Thymus (tissue), 11 donors: ENCODE data around the gene APBA1. TPM values are rescaled to one million over a fixed set of nuclear protein-coding genes. Genes with fewer than 3 reads are reported as not detected.

Source experiments
- DNase-seq, 9 donors: peaks; one replicate each; pipeline ENCODE4 v3.0.0-alpha.2; 2013; ENCODE audit warnings: low spot score in 9 of 9, low read depth in 6 of 9, missing footprints in 1 of 9
- H3K27ac ChIP-seq, 2 donors: one replicate each; pipeline ENCODE4 v1.5.1; 2013; ENCODE audit warnings: control low read depth in 1 of 2, low read depth in 1 of 2, low read length in 1 of 2, mild to moderate bottlenecking in 1 of 2, moderate library complexity in 1 of 2
- H3K27me3 ChIP-seq, 2 donors: one replicate each; pipeline ENCODE4 v1.5.1; 2013; ENCODE audit warnings: low read length in 1 of 2; ENCODE audit not compliant: control insufficient read depth in 2 of 2, insufficient read depth in 1 of 2
- H3K36me3 ChIP-seq, 2 donors: one replicate each; pipeline ENCODE4 v1.5.1; 2013; ENCODE audit warnings: low read length in 1 of 2, mild to moderate bottlenecking in 1 of 2, moderate library complexity in 1 of 2; ENCODE audit not compliant: control insufficient read depth in 2 of 2, insufficient read depth in 2 of 2
- H3K4me1 ChIP-seq, 2 donors: one replicate each; pipeline ENCODE4 v1.5.1; 2013; ENCODE audit warnings: low read length in 2 of 2; ENCODE audit not compliant: control insufficient read depth in 2 of 2, insufficient read depth in 2 of 2
- H3K4me3 ChIP-seq, 2 donors: one replicate each; pipeline ENCODE4 v1.5.1; 2013; ENCODE audit warnings: low read length in 2 of 2, control low read depth in 1 of 2, mild to moderate bottlenecking in 1 of 2
- H3K9me3 ChIP-seq, 2 donors: one replicate each; pipeline ENCODE4 v1.5.1; 2013; ENCODE audit warnings: low read length in 1 of 2, mild to moderate bottlenecking in 1 of 2; ENCODE audit not compliant: control insufficient read depth in 2 of 2, insufficient read depth in 1 of 2
- WGBS: extraction: QIAGEN DNeasy Blood & Tissue Kit; methylation state at CpG from one replicate; pipeline ENCODE4 v1.1.7; 2013; 5-methylcytosine and 5-hydroxymethylcytosine counted together
- polyA plus RNA-seq: library from polyadenylated mRNA; stranded (reverse); fragments of 200-250 nt; gene quantifications from one replicate; pipeline ENCODE4 v1.2.3, GENCODE V29; 2013
- total RNA-seq: library from RNA; stranded (reverse); fragments of 120-200 nt; gene quantifications from one replicate; pipeline ENCODE4 v1.2.4, GENCODE V29; 2013
- donor health status: healthy.

APBA1 gene
- total and polyA plus RNA-seq, 2 donors, result 0.80 to 0.90 TPM

DNA sequence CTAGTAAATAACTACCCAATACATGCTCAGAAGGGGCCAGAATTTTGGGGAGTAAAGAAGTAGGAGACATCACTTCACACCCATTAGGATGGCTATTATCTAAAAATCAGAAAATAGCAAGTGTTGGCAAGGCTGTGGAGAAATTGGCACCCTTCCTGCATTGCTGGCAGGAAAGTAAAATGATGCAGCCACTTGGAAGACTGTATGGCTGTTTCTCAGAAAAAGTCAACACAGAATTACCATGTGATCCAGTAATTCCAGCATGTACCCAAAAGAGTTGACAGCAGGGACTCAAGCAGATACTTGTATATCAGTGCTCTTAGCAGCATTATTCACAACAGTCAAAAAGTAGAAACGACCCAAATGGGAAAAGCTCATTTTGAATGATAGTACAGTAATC is 107.6 kb downstream of the APBA1 start:
- 87% methylated on average over 1 of the region's 1 CpG for WGBS
- no peaks in the 10 kb centered on the region for H3K36me3 ChIP-seq
- H3K9me3 ChIP-seq, result no peaks in the 10 kb centered on the region
- no peak overlapping the region for H3K4me3 ChIP-seq
- no peak for DNase-seq
- no peaks in the 10 kb centered on the region for H3K27me3 ChIP-seq
- H3K4me1 ChIP-seq, result no peaks in the 10 kb centered on the region
- no peak overlapping the region for H3K27ac ChIP-seq

DNA sequence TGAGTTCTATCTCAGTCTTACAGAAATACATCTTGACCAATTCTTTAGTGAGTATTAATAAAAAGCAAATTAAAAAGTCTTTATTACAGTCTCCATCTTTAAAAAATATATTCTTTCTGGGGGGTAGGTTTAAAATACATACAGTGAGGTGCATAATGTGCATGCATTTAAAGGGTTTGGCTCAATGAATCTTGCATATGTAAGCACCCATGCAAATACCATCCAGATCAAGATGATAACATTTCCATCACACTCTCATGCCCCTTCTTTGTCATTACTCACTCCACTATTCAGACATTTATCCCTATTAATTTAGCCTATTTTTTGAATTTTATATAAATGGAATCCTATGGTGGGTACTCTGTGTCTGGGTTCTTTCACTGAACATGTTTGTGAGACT is 113.0 kb downstream of the APBA1 start:
- H3K27me3 ChIP-seq, result no peaks in the 10 kb centered on the region
- H3K27ac ChIP-seq, result no peak overlapping the region
- H3K36me3 ChIP-seq, result no peaks in the 10 kb centered on the region
- no peaks in the 10 kb centered on the region for H3K4me1 ChIP-seq
- H3K4me3 ChIP-seq, result no peak overlapping the region
- no peaks in the 10 kb centered on the region for H3K9me3 ChIP-seq
- no peak for DNase-seq

GRCh38 chr9:69556707-69557106 is 115.5 kb downstream of the APBA1 start:
- no peak overlapping the region for H3K4me3 ChIP-seq
- H3K36me3 ChIP-seq, result no peaks in the 10 kb centered on the region
- H3K27ac ChIP-seq, result no peak overlapping the region
- no peaks in the 10 kb centered on the region for H3K4me1 ChIP-seq
- WGBS, result 93% methylated on average over 4 of the region's 4 CpGs
- no peak for DNase-seq
- no peaks in the 10 kb centered on the region for H3K9me3 ChIP-seq
- H3K27me3 ChIP-seq, result no peaks in the 10 kb centered on the region

GRCh38 chr9:69555802-69556201 is 116.4 kb downstream of the APBA1 start:
- Histone ChIP-seq H3K9me3 (no peaks in the 10 kb centered on the region), H3K4me3 (no peak overlapping the region), H3K36me3 (no peaks in the 10 kb centered on the region), H3K27ac (no peak overlapping the region), H3K4me1 (no peaks in the 10 kb centered on the region), H3K27me3 (no peaks in the 10 kb centered on the region)
- no peak for DNase-seq

DNA sequence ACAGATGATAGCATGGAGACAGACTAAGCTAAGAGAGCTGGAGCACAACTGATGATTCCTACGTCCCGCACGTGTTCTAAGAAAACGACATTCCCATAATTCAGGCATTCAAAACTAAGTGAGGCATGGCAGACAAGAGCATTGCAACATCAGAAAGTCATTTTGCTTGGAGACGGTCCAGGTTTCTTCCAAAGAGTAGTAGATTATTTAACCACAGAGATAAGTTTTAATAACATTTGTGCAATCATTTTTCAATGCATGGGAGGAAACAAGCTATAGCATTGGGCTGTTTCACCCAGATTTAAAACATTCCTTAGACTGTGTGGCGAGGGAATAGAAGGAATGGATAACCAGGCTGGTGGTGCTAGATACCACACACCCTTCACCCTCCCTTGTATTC is 117.2 kb downstream of the APBA1 start:
- DNase-seq, result peak in 1 of 9 donors; percentile 13
- Histone ChIP-seq H3K27ac (no peak overlapping the region), H3K27me3 (no peaks in the 10 kb centered on the region), H3K4me3 (no peak overlapping the region), H3K9me3 (no peaks in the 10 kb centered on the region), H3K36me3 (no peaks in the 10 kb centered on the region), H3K4me1 (no peaks in the 10 kb centered on the region)
- 92% methylated on average over 6 of the region's 6 CpGs for WGBS

DNA sequence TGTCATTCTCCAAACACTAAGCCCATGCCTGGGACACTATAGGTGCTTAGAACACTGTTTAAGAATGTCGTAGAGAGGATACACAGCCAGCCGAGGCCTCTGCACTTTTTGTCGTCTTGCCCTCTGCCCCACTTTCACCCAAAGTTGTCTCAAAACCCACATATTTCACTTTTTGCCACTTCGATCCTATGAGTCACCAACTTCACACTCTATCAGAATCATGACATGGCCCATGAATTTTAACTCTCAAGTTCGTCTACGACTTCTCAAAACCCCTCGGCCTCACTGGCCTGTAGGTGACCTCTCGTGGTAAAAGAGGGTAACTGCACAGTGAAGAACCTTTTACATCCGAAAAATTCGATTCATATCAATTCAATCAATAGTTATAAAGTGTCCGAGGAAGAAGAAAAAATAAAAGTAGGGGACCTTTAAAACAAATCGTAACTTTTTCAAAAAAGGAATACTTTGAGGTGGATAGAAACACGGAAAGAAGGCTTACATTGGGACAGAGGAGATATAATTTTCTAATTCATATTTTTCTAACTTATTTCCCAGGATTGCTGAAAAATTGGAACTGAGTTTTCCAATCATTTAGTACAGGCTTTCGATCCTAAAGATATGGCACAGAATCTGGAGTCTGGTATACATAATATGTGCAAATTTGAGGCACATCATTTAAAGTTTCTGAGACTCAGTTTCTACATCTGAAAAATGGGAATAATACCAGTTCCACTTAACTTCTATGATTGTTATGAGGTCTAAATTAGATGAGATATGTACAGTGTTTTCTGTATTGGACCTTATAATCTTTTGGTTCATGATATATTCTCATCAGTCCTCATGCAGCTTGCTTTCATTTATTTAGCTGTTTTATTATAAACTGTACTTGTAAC is 122.6 kb downstream of the APBA1 start:
- no peaks in the 10 kb centered on the region for H3K9me3 ChIP-seq
- WGBS, result 28% methylated on average over 14 of the region's 14 CpGs
- H3K27ac ChIP-seq, result no peak overlapping the region
- H3K27me3 ChIP-seq, result no peaks in the 10 kb centered on the region
- no peaks in the 10 kb centered on the region for H3K36me3 ChIP-seq
- H3K4me3 ChIP-seq, result no peak overlapping the region
- peak in 7 of 9 donors; percentile 2 to 58 (median 19) for DNase-seq
- H3K4me1 ChIP-seq, result no peaks in the 10 kb centered on the region

DNA sequence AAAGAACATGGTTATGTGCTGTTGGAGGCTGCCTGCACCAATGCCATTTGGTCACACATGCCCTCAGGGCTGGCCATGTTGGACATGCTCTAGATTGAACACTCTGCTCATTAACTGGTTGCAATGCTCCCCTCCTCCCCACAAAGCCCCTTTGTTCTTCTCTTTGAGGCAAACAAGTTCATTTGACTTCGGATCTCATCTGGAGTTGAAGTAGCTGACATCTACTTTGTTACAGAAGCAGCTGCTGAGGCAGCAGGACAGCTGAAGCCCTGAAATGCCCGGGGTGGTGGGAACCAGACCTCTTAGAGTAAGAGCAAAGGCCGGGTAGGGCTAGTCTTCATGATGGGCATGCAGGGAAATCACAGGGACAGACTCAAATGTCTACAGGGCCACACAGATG is 123.5 kb downstream of the APBA1 start:
- Histone ChIP-seq H3K27me3 (no peaks in the 10 kb centered on the region), H3K36me3 (no peaks in the 10 kb centered on the region), H3K4me1 (no peaks in the 10 kb centered on the region), H3K4me3 (no peak overlapping the region), H3K27ac (no peak overlapping the region), H3K9me3 (no peaks in the 10 kb centered on the region)
- DNase-seq, result no peak
- 91% methylated on average over 3 of the region's 3 CpGs for WGBS

DNA sequence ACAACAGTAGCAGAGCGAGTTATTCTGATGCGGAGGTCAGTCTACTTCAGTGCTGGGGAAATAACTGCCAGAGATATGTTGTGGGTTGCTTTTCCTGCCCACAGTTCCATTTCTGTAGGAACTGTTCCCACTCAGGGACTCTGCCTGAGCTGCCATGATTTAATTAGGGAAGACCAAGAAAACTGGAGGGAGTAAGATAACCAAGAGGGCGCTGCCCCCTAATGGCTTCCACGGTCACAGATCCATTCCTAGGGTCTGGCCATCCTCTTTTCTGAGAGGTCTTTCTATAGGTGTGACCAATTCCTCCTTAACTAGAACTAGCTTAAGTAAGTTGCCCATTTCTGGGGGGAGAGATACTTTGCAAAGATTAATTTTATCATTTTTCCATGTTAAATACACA is 125.9 kb downstream of the APBA1 start:
- H3K27me3 ChIP-seq, result no peaks in the 10 kb centered on the region
- H3K36me3 ChIP-seq, result no peaks in the 10 kb centered on the region
- H3K4me1 ChIP-seq, result no peaks in the 10 kb centered on the region
- H3K4me3 ChIP-seq, result no peak overlapping the region
- no peaks in the 10 kb centered on the region for H3K9me3 ChIP-seq
- 80% methylated on average over 4 of the region's 4 CpGs for WGBS
- DNase-seq, result peak in 1 of 9 donors; percentile 2
- no peak overlapping the region for H3K27ac ChIP-seq

- Histone ChIP-seq H3K9me3 (no peaks in the 10 kb centered on the region), H3K4me1 (no peaks in the 10 kb centered on the region), H3K27me3 (no peaks in the 10 kb centered on the region), H3K36me3 (no peaks in the 10 kb centered on the region), H3K27ac (no peak overlapping the region), H3K4me3 (no peak overlapping the region)
- DNase-seq, result no peak
- WGBS, result 72% methylated on average over 7 of the region's 7 CpGs
Observed at GRCh38 chr9:69542942-69543704, 129.0 kb downstream of the APBA1 start.
